Fibroblast of skin of right biceps (primary cell): ENCODE results near the gene PCSK5.

ENCODE experiments used
- DNase-seq: peaks from one replicate; pipeline ENCODE4 v3.0.0-alpha.2; 2013

PCSK5 gene

GRCh38 chr9:76092572-76092971, 202.1 kb downstream of the PCSK5 start:
- no peak for DNase-seq

- no peak for DNase-seq
These were observed 205.1 kb downstream of the PCSK5 start for GRCh38 chr9:76095585-76095984.

GRCh38 chr9:76099516-76099915, 209.0 kb downstream of the PCSK5 start:
- DNase-seq, result no peak

GRCh38 chr9:76101075-76101474, 210.6 kb downstream of the PCSK5 start:
- DNase-seq, result no peak

- no peak for DNase-seq
These were observed 211.0 kb downstream of the PCSK5 start for GRCh38 chr9:76101491-76101890.

GRCh38 chr9:76101947-76102346, 211.5 kb downstream of the PCSK5 start:
- no peak for DNase-seq

GRCh38 chr9:76103531-76104315, 213.2 kb downstream of the PCSK5 start:
- DNase-seq, result no peak

GRCh38 chr9:76107482-76107881, 217.0 kb downstream of the PCSK5 start:
- peak; percentile 58 for DNase-seq

GRCh38 chr9:76109953-76110352, 219.5 kb downstream of the PCSK5 start:
- DNase-seq, result no peak

GRCh38 chr9:76112151-76112550, 221.7 kb downstream of the PCSK5 start:
- DNase-seq, result no peak

- peak; percentile 54 for DNase-seq
These were observed 223.7 kb downstream of the PCSK5 start for GRCh38 chr9:76114144-76114543.

GRCh38 chr9:76115396-76115795, 224.9 kb downstream of the PCSK5 start:
- no peak for DNase-seq

GRCh38 chr9:76115982-76116646, 225.6 kb downstream of the PCSK5 start:
- no peak for DNase-seq

- DNase-seq, result no peak
These were observed 226.4 kb downstream of the PCSK5 start for GRCh38 chr9:76116913-76117312.

GRCh38 chr9:76127637-76128036, 237.2 kb downstream of the PCSK5 start:
- DNase-seq, result no peak

GRCh38 chr9:76135902-76136301, 245.4 kb downstream of the PCSK5 start:
- DNase-seq, result no peak

- DNase-seq, result peak; percentile 78
These were observed 246.5 kb downstream of the PCSK5 start for GRCh38 chr9:76136986-76137385.

GRCh38 chr9:76137931-76138330, 247.5 kb downstream of the PCSK5 start:
- no peak for DNase-seq

GRCh38 chr9:76138360-76138759, 247.9 kb downstream of the PCSK5 start:
- no peak for DNase-seq

GRCh38 chr9:76143834-76144233, 253.4 kb downstream of the PCSK5 start:
- no peak for DNase-seq

GRCh38 chr9:76150013-76150412, 259.5 kb downstream of the PCSK5 start:
- DNase-seq, result no peak

- DNase-seq, result no peak
These were observed 260.8 kb downstream of the PCSK5 start for GRCh38 chr9:76151267-76151666.

GRCh38 chr9:76153339-76153738, 262.9 kb downstream of the PCSK5 start:
- no peak for DNase-seq

GRCh38 chr9:76153902-76154629, 263.6 kb downstream of the PCSK5 start:
- DNase-seq, result no peak
